Activated naive CD4-positive, alpha-beta T cell treated with anti-CD3 and anti-CD28 coated beads for 36 hours (primary cell): ENCODE results near the gene RELN. TPM values are rescaled to one million over a fixed set of nuclear protein-coding genes. Genes with fewer than 3 reads are reported as not detected.
"Not testable (repeated sequence)": the region's sequence is repeated elsewhere in the genome, so short reads cannot be mapped to it uniquely, and the experiment has no call there.

Experiments used
- CTCF ChIA-PET: fragments of 350-600 bp; sonication (Branson Sonifier 250); formaldehyde crosslinking; loops from one replicate; lab custom pipeline; 2021; ENCODE audit warnings: antibody characterized with exemption; lab: Charles Lee
- DNase-seq: peaks from one replicate; pipeline ENCODE4 v3.0.0-alpha.2; 2020
- H3K27ac Mint-ChIP-seq: one replicate; pipeline ENCODE4 v1.8.0; 2021; ENCODE audit warnings: mild to moderate bottlenecking, mixed read lengths
- H3K27me3 Mint-ChIP-seq: one replicate; pipeline ENCODE4 v1.8.0; 2021; ENCODE audit warnings: low read depth, mixed read lengths
- H3K36me3 Mint-ChIP-seq: one replicate; pipeline ENCODE4 v1.8.0; 2021; ENCODE audit warnings: low read depth, mixed read lengths
- H3K4me1 Mint-ChIP-seq: one replicate; pipeline ENCODE4 v1.8.0; 2021; ENCODE audit warnings: low read depth, mixed read lengths
- H3K4me3 Mint-ChIP-seq: one replicate; pipeline ENCODE4 v1.8.0; 2021; ENCODE audit warnings: mild to moderate bottlenecking, moderate library complexity, mixed read lengths
- H3K9me3 Mint-ChIP-seq: one replicate; pipeline ENCODE4 v1.8.0; 2021; ENCODE audit warnings: mixed read lengths
- intact Hi-C: fragments of 100-400 bp; cut with micrococcal nuclease; formaldehyde crosslinking; loops from one replicate; pipeline ENCODE4 v1.15.1; 2023
- total RNA-seq, 2 experiments: library from RNA; stranded (reverse); gene quantifications; one replicate each; pipeline ENCODE4 v1.2.3, GENCODE V29; 2021

RELN gene
- total RNA-seq, 2 experiments from 2014 or later = not detected

GRCh38 chr7:103521937-103522336, 467.5 kb downstream of the RELN start:
- no peak overlapping the region for H3K27ac Mint-ChIP-seq
- intact Hi-C loops = no loop called here
- H3K4me3 Mint-ChIP-seq = no peak overlapping the region
- CTCF ChIA-PET = no interaction called here
- no peaks in the 10 kb centered on the region for H3K4me1 Mint-ChIP-seq
- no peaks in the 10 kb centered on the region for H3K9me3 Mint-ChIP-seq
- H3K27me3 Mint-ChIP-seq = peaks cover 3% of the 10 kb centered on the region
- H3K36me3 Mint-ChIP-seq = no peaks in the 10 kb centered on the region
- no peak for DNase-seq

GRCh38 chr7:103504505-103505135, 484.8 kb downstream of the RELN start:
- no peaks in the 10 kb centered on the region for H3K36me3 Mint-ChIP-seq
- no peak overlapping the region for H3K4me3 Mint-ChIP-seq
- H3K27ac Mint-ChIP-seq = no peak overlapping the region
- no peaks in the 10 kb centered on the region for H3K9me3 Mint-ChIP-seq
- DNase-seq = no peak
- H3K4me1 Mint-ChIP-seq = no peaks in the 10 kb centered on the region
- intact Hi-C loops = no loop called here
- CTCF ChIA-PET = interaction anchor here (0.5 kb wide), 1 partner anchor 59 kb away, joined by 3 read pairs; no protein-coding TSS in a partner anchor
- H3K27me3 Mint-ChIP-seq = peaks cover 22% of the 10 kb centered on the region

- no peaks in the 10 kb centered on the region for H3K4me1 Mint-ChIP-seq
- no peak overlapping the region for H3K27ac Mint-ChIP-seq
- no peak for DNase-seq
- CTCF ChIA-PET = no interaction called here
- no peak overlapping the region for H3K4me3 Mint-ChIP-seq
- intact Hi-C loops = no loop called here
- H3K36me3 Mint-ChIP-seq = no peaks in the 10 kb centered on the region
- peaks cover 7% of the 10 kb centered on the region for H3K27me3 Mint-ChIP-seq
- H3K9me3 Mint-ChIP-seq = no peaks in the 10 kb centered on the region
Measured at GRCh38 chr7:103501206-103501605, 488.3 kb downstream of the RELN start.

- intact Hi-C loops = no loop called here
- Mint-ChIP-seq H3K4me3 (no peak overlapping the region), H3K27ac (no peak overlapping the region), H3K4me1 (no peaks in the 10 kb centered on the region), H3K9me3 (no peaks in the 10 kb centered on the region), H3K36me3 (no peaks in the 10 kb centered on the region), H3K27me3 (peaks cover 5% of the 10 kb centered on the region)
- CTCF ChIA-PET = no interaction called here
- DNase-seq = no peak
Measured at GRCh38 chr7:103499976-103500375, 489.5 kb downstream of the RELN start.

- Mint-ChIP-seq H3K4me3 (no peak overlapping the region), H3K36me3 (no peaks in the 10 kb centered on the region), H3K9me3 (no peaks in the 10 kb centered on the region), H3K27ac (no peak overlapping the region), H3K4me1 (no peaks in the 10 kb centered on the region), H3K27me3 (peaks cover 14% of the 10 kb centered on the region)
- DNase-seq = no peak
- intact Hi-C loops = no loop called here
- CTCF ChIA-PET = no interaction called here
Measured at GRCh38 chr7:103487419-103487818, 502.0 kb downstream of the RELN start.

GRCh38 chr7:103486873-103487272, 502.6 kb downstream of the RELN start:
- H3K27ac Mint-ChIP-seq, H3K4me3 Mint-ChIP-seq, DNase-seq, H3K36me3 Mint-ChIP-seq, intact Hi-C loops, CTCF ChIA-PET, H3K9me3 Mint-ChIP-seq, H3K4me1 Mint-ChIP-seq: not testable (repeated sequence)
- H3K27me3 Mint-ChIP-seq = peaks cover 16% of the 10 kb centered on the region

- CTCF ChIA-PET = no interaction called here
- Mint-ChIP-seq H3K4me3 (no peak overlapping the region), H3K27me3 (peaks cover 24% of the 10 kb centered on the region), H3K27ac (no peak overlapping the region), H3K36me3 (no peaks in the 10 kb centered on the region), H3K4me1 (no peaks in the 10 kb centered on the region), H3K9me3 (no peaks in the 10 kb centered on the region)
- no peak for DNase-seq
- intact Hi-C loops = no loop called here
Measured at GRCh38 chr7:103480771-103481170, 508.7 kb downstream of the RELN start.

GRCh38 chr7:103474956-103475355, 514.5 kb downstream of the RELN start:
- no peak overlapping the region for H3K4me3 Mint-ChIP-seq
- no peak overlapping the region for H3K27ac Mint-ChIP-seq
- no peaks in the 10 kb centered on the region for H3K9me3 Mint-ChIP-seq
- DNase-seq = no peak
- peaks cover 15% of the 10 kb centered on the region for H3K27me3 Mint-ChIP-seq
- H3K36me3 Mint-ChIP-seq = no peaks in the 10 kb centered on the region
- H3K4me1 Mint-ChIP-seq = no peaks in the 10 kb centered on the region
- CTCF ChIA-PET = interaction anchor here (0.9 kb wide), 1 partner anchor 69 kb away, joined by 7 read pairs; no protein-coding TSS in a partner anchor
- intact Hi-C loops = no loop called here

GRCh38 chr7:103469095-103469948, 520.1 kb downstream of the RELN start:
- Mint-ChIP-seq H3K4me1 (no peaks in the 10 kb centered on the region), H3K27me3 (peaks cover 14% of the 10 kb centered on the region), H3K27ac (no peak overlapping the region), H3K9me3 (no peaks in the 10 kb centered on the region), H3K36me3 (no peaks in the 10 kb centered on the region), H3K4me3 (no peak overlapping the region)
- no peak for DNase-seq
- CTCF ChIA-PET = no interaction called here
- intact Hi-C loops = no loop called here

- Mint-ChIP-seq H3K27ac (no peak overlapping the region), H3K9me3 (no peaks in the 10 kb centered on the region), H3K4me3 (no peak overlapping the region), H3K4me1 (no peaks in the 10 kb centered on the region), H3K36me3 (no peaks in the 10 kb centered on the region), H3K27me3 (peaks cover 15% of the 10 kb centered on the region)
- CTCF ChIA-PET = interaction anchor here (0.7 kb wide), 1 partner anchor 115 kb away, joined by 3 read pairs; no protein-coding TSS in a partner anchor
- intact Hi-C loops = no loop called here
- no peak for DNase-seq
Measured at GRCh38 chr7:103466814-103467213, 522.6 kb downstream of the RELN start.

GRCh38 chr7:103462358-103462757, 527.1 kb downstream of the RELN start:
- DNase-seq = no peak
- no peak overlapping the region for H3K27ac Mint-ChIP-seq
- no peaks in the 10 kb centered on the region for H3K36me3 Mint-ChIP-seq
- CTCF ChIA-PET = no interaction called here
- H3K27me3 Mint-ChIP-seq = peaks cover 14% of the 10 kb centered on the region
- no peak overlapping the region for H3K4me3 Mint-ChIP-seq
- intact Hi-C loops = no loop called here
- H3K9me3 Mint-ChIP-seq = no peaks in the 10 kb centered on the region
- no peaks in the 10 kb centered on the region for H3K4me1 Mint-ChIP-seq

- Mint-ChIP-seq H3K4me3 (no peak overlapping the region), H3K27ac (no peak overlapping the region), H3K27me3 (peaks cover 74% of the 10 kb centered on the region), H3K4me1 (peaks cover 17% of the 10 kb centered on the region), H3K36me3 (no peaks in the 10 kb centered on the region), H3K9me3 (peaks cover 10% of the 10 kb centered on the region)
- intact Hi-C loops = loop anchor here (1.0 to 2.0 kb wide), 3 partner anchors 125 to 709 kb away; partner anchors contain the start of gene PMPCB
- peak; percentile 69 for DNase-seq
- CTCF ChIA-PET = interaction anchor here (0.6 to 1.5 kb wide), 3 partner anchors 73 to 580 kb away, joined by 3 to 5 read pairs (median 3); no protein-coding TSS in a partner anchor
Measured at GRCh38 chr7:103447073-103447960, 542.1 kb downstream of the RELN start.
